RPMI8226 (cell line): ENCODE data around the gene ITPKB.
"Not testable (repeated sequence)": the region's sequence is repeated elsewhere in the genome, so short reads cannot be mapped to it uniquely, and the experiment has no call there.

Source experiments
- DNase-seq: peaks from one replicate; pipeline ENCODE4 v3.0.0-alpha.2; 2015

ITPKB gene

GRCh38 chr1:226633541-226634165 lies 105.4 kb downstream of the ITPKB start:
- no peak for DNase-seq

GRCh38 chr1:226632922-226633351 lies 106.1 kb downstream of the ITPKB start:
- DNase-seq = no peak

- no peak for DNase-seq
These were observed 106.8 kb downstream of the ITPKB start for GRCh38 chr1:226632169-226632879.

GRCh38 chr1:226631229-226632000 lies 107.7 kb downstream of the ITPKB start:
- no peak for DNase-seq

- DNase-seq = no peak
These were observed 108.5 kb downstream of the ITPKB start for GRCh38 chr1:226630592-226630991.

- no peak for DNase-seq
These were observed 109.1 kb downstream of the ITPKB start for GRCh38 chr1:226629896-226630550.

- no peak for DNase-seq
These were observed 109.7 kb downstream of the ITPKB start for GRCh38 chr1:226629210-226629895.

- DNase-seq = no peak
These were observed 110.4 kb downstream of the ITPKB start for GRCh38 chr1:226628612-226629155.

GRCh38 chr1:226627924-226628611 lies 111.0 kb downstream of the ITPKB start:
- DNase-seq = no peak

- no peak for DNase-seq
These were observed 111.9 kb downstream of the ITPKB start for GRCh38 chr1:226627050-226627755.

- DNase-seq = peak; percentile 81
These were observed 112.5 kb downstream of the ITPKB start for GRCh38 chr1:226626577-226626956.

GRCh38 chr1:226625832-226626576 lies 113.1 kb downstream of the ITPKB start:
- no peak for DNase-seq

- no peak for DNase-seq
These were observed 113.8 kb downstream of the ITPKB start for GRCh38 chr1:226625326-226625725.

GRCh38 chr1:226624526-226624925 lies 114.6 kb downstream of the ITPKB start:
- no peak for DNase-seq

GRCh38 chr1:226622012-226622411 lies 117.1 kb downstream of the ITPKB start:
- DNase-seq = no peak

- DNase-seq = no peak
These were observed 120.1 kb downstream of the ITPKB start for GRCh38 chr1:226619031-226619430.

- no peak for DNase-seq
These were observed 120.7 kb downstream of the ITPKB start for GRCh38 chr1:226618380-226618779.

- DNase-seq = not testable (repeated sequence)
These were observed 121.4 kb downstream of the ITPKB start for GRCh38 chr1:226617719-226618118.

- no peak for DNase-seq
These were observed 122.0 kb downstream of the ITPKB start for GRCh38 chr1:226617109-226617508.

GRCh38 chr1:226616636-226617035 lies 122.4 kb downstream of the ITPKB start:
- DNase-seq = no peak
